Progenitor cell of endocrine pancreas (in vitro differentiated cells): ENCODE data around the gene SLPI. TPM values are rescaled to one million over a fixed set of nuclear protein-coding genes. Genes with fewer than 3 reads are reported as not detected.

Source experiments
- DNase-seq: peaks from one replicate; pipeline ENCODE4 v3.0.0; 2021; ENCODE audit warnings: low spot score; ENCODE audit not compliant: unreplicated experiment
- H3K27ac Mint-ChIP-seq: 2 replicates; pipeline ENCODE4 v1.8.0; 2021; ENCODE audit warnings: mild to moderate bottlenecking, moderate library complexity, mixed read lengths
- H3K27me3 Mint-ChIP-seq: 2 replicates; pipeline ENCODE4 v1.8.0; 2021; ENCODE audit warnings: mixed read lengths
- H3K36me3 Mint-ChIP-seq: 2 replicates; pipeline ENCODE4 v1.8.0; 2022; ENCODE audit warnings: mixed read lengths; ENCODE audit not compliant: insufficient read depth
- H3K4me1 Mint-ChIP-seq: 2 replicates; pipeline ENCODE4 v1.8.0; 2021; ENCODE audit warnings: low read depth, mixed read lengths
- H3K4me3 Mint-ChIP-seq: 2 replicates; pipeline ENCODE4 v1.8.0; 2021; ENCODE audit warnings: low read depth, mild to moderate bottlenecking, moderate library complexity, mixed read lengths
- H3K9me3 Mint-ChIP-seq: 2 replicates; pipeline ENCODE4 v1.8.0; 2021; ENCODE audit warnings: low read depth, mixed read lengths
- total RNA-seq: library from RNA; stranded (reverse); gene quantifications from 2 replicates; pipeline ENCODE4 v1.2.1, GENCODE V29; 2021
- TF ChIP-seq, protein P1 (sequence below): fragments of 200-600 bp; sonication (generic); IDR thresholded peaks from one replicate; pipeline ENCODE4 v1.5.0; 2021; ENCODE audit warnings: antibody characterized with exemption, mild to moderate bottlenecking; ENCODE audit not compliant: unreplicated experiment

Gene SLPI
- total RNA-seq, 1 donor from 2014 or later = not detected

DNA sequence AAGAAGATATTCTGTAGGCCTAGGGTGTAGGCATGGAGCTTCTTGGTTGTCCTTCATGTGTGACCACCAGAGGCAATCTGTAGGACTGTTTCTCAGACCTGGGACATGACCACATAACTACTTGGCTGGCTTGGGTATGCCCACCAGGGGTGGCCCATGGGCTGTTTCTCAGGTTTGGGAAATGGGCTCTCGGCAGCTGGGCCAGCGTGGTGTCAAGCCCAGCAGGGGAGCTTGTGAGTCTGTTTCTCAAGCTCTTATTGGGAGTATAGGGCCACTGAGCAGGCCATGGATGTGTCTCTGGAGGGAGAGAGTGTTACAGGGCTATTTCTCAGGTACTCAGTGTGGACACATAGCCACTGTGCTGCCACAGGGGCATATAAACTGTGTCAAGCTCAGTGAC, 35.7 kb downstream of the SLPI start:
- Mint-ChIP-seq H3K27me3 (peaks cover 33% of the 10 kb centered on the region), H3K4me1 (no peaks in the 10 kb centered on the region), H3K36me3 (no peaks in the 10 kb centered on the region), H3K9me3 (no peaks in the 10 kb centered on the region), H3K4me3 (no peak overlapping the region), H3K27ac (no peak overlapping the region)
- DNase-seq = no peak
- TF ChIP-seq, protein P1, sequence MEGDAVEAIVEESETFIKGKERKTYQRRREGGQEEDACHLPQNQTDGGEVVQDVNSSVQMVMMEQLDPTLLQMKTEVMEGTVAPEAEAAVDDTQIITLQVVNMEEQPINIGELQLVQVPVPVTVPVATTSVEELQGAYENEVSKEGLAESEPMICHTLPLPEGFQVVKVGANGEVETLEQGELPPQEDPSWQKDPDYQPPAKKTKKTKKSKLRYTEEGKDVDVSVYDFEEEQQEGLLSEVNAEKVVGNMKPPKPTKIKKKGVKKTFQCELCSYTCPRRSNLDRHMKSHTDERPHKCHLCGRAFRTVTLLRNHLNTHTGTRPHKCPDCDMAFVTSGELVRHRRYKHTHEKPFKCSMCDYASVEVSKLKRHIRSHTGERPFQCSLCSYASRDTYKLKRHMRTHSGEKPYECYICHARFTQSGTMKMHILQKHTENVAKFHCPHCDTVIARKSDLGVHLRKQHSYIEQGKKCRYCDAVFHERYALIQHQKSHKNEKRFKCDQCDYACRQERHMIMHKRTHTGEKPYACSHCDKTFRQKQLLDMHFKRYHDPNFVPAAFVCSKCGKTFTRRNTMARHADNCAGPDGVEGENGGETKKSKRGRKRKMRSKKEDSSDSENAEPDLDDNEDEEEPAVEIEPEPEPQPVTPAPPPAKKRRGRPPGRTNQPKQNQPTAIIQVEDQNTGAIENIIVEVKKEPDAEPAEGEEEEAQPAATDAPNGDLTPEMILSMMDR = no peak

DNA sequence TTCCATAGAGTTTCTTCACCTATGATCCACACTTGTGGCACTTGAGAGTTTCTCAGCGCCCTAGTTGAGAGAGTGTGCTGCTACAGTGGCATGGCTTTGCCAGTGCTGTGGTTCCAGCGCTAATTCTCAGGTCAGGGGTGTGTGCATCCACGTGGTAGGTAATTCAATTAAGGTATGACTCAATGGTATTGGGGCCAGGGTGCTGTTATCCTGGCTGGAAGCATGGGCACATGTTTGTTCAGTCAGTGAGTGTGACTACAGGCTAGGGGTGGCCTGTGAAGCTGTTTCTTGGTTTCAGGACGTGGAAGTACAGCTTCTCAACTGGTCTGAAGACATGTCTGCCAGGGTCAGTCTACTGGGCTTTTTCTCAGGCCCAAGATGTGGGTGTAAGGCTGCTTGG, 36.2 kb downstream of the SLPI start:
- Mint-ChIP-seq H3K4me1 (no peaks in the 10 kb centered on the region), H3K27me3 (peaks cover 33% of the 10 kb centered on the region), H3K36me3 (no peaks in the 10 kb centered on the region), H3K4me3 (no peak overlapping the region), H3K27ac (no peak overlapping the region), H3K9me3 (no peaks in the 10 kb centered on the region)
- TF ChIP-seq, protein P1 = no peak
- no peak for DNase-seq

DNA sequence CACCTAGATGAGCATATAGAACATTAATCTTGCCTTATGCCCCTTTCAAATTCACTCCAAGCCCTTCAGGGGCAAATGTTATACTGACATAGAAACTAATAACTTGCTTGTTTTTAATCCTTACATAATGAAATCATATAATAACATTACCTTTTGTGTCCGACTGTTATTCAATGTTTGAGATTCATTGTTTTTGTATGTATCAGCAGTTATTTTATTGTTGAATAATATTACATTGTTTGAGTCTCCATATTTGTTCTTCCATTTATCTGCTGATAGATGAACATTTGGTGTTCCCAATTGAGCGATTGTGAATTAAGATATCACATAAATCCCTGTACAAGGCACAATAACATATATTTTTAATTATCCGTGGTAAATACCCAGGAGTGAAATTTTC, 41.5 kb downstream of the SLPI start:
- H3K27me3 Mint-ChIP-seq = peaks cover 23% of the 10 kb centered on the region
- H3K27ac Mint-ChIP-seq = no peak overlapping the region
- H3K4me3 Mint-ChIP-seq = no peak overlapping the region
- TF ChIP-seq, protein P1 = no peak
- DNase-seq = no peak
- H3K36me3 Mint-ChIP-seq = no peaks in the 10 kb centered on the region
- H3K4me1 Mint-ChIP-seq = no peaks in the 10 kb centered on the region
- H3K9me3 Mint-ChIP-seq = no peaks in the 10 kb centered on the region

DNA sequence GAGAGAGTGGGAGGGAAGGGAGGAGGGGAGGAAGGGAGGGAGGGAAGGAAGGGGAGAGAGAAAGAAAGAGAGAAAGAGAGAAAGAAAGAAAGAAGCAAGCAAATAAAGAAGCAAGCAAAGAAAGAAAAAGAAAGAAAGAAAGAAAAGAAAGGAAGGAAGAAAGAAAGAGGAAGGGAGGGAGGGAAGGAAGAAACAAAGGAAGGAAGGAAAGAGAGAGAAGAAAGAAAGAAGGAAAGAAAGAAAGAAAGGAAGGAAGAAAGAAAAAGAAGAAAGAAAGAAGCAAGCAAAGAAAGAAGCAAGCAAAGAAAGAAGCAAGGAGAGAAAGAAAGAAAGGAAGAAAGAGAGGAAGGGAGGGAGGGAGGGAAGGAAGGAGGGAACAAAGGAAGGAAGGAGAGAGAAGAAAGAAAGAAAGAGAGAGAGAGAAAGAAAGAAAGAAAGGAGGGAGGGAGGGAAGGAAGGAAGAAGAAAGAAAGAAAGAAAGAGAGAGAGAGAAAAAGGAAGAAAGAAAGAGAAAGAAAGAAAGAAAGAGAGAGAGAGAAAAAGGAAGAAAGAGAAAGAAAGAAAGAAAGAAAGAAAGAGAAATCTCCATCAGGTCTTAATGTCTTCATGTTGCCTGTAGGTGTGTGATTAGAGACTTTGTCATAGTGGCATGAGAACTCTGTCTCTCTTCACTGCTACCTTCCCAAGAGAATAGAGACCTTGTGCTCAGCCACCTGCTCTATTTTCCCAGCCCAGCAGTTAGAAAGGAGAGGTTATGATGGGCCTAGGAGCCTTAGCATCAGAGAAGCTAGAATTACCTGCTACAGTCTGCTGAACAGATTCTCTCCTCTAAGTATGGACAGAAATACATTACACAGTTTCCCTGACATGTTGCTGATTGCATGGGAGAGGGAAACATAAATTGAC, 42.5 kb downstream of the SLPI start:
- no peak overlapping the region for H3K4me3 Mint-ChIP-seq
- no peaks in the 10 kb centered on the region for H3K36me3 Mint-ChIP-seq
- peaks cover 25% of the 10 kb centered on the region for H3K27me3 Mint-ChIP-seq
- H3K4me1 Mint-ChIP-seq = peaks cover under 1% of the 10 kb centered on the region
- TF ChIP-seq, protein P1 = no peak
- no peak overlapping the region for H3K27ac Mint-ChIP-seq
- DNase-seq = no peak
- no peaks in the 10 kb centered on the region for H3K9me3 Mint-ChIP-seq

DNA sequence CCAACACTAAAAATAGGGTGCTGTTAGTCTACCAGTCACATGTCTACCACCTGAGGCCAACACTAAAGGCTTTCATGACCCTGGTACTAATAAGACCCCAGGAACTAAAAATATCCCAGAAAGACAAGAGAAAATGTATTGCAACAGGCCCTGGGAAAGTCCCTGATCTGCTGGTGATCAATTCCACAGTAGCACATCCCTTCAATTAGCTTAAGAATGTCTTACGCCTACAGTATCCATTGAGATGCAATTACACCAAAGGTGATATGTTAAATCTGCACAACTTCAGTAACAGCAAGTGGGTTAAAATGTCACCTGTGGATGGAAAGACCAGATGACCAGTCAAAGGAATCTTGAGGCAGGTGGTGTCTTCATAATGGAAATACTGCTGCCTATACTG, 44.4 kb downstream of the SLPI start:
- Mint-ChIP-seq H3K4me1 (peaks cover 3% of the 10 kb centered on the region), H3K27ac (no peak overlapping the region), H3K9me3 (no peaks in the 10 kb centered on the region), H3K4me3 (no peak overlapping the region), H3K27me3 (peaks cover 32% of the 10 kb centered on the region), H3K36me3 (no peaks in the 10 kb centered on the region)
- TF ChIP-seq, protein P1 = no peak
- DNase-seq = no peak
